IMR-90 (cell line): ENCODE data around the gene ZSCAN9. TPM values are rescaled to one million over a fixed set of nuclear protein-coding genes. Genes with fewer than 3 reads are reported as not detected.

Source experiments
- ATAC-seq: fragments of 200-7000 bp; cut with Tn5 transposase; 2 replicates; pipeline ENCODE4 v1.9.1; 2020; ENCODE audit warnings: low read depth, mild to moderate bottlenecking, moderate library complexity
- BruUV-seq: library from RNA; stranded (reverse); fragments of 400-500 nt; replicated peaks from 2 replicates; lab custom pipeline; 2021; lab: Mats Ljungman, UMichigan
- CTCF ChIA-PET: fragments of 300-600 bp; formaldehyde crosslinking; extraction: SDS; loops from one replicate; lab custom pipeline; 2021; ENCODE audit warnings: antibody characterized with exemption; lab: Yijun Ruan, JAX
- POLR2A ChIA-PET: fragments of 300-600 bp; sonication (Branson Sonifier 250); formaldehyde crosslinking; loops from one replicate; lab custom pipeline; 2022; ENCODE audit warnings: antibody characterized with exemption; ENCODE audit not compliant: unreplicated experiment; lab: Charles Lee
- DNase-seq: peaks from one replicate; pipeline ENCODE4 v3.0.0; 2013
- H2AFZ ChIP-seq: replicated peaks from 2 replicates; pipeline ENCODE3; 2013; ENCODE audit warnings: low read length, mild to moderate bottlenecking; ENCODE audit not compliant: poor library complexity
- H2AK5ac ChIP-seq: 2 replicates; pipeline ENCODE4 v1.6.1; 2013; ENCODE audit warnings: low read depth, low read length, inconsistent platforms
- H2AK9ac ChIP-seq: replicated peaks from 2 replicates; pipeline ENCODE3; 2013; ENCODE audit warnings: mild to moderate bottlenecking, low read depth, low read length, moderate library complexity; ENCODE audit not compliant: poor library complexity
- H2BK120ac ChIP-seq: 2 replicates; pipeline ENCODE4 v1.6.1; 2013; ENCODE audit warnings: low read depth, low read length, inconsistent platforms
- H2BK15ac ChIP-seq: 3 replicates; pipeline ENCODE4 v1.6.1; 2013; ENCODE audit warnings: low read depth, low read length, inconsistent platforms
- H2BK20ac ChIP-seq: 2 replicates; pipeline ENCODE4 v1.6.1; 2013; ENCODE audit warnings: low read depth, mild to moderate bottlenecking, inconsistent platforms, low read length, moderate library complexity
- H2BK5ac ChIP-seq: 2 replicates; pipeline ENCODE4 v1.6.1; 2013; ENCODE audit warnings: mild to moderate bottlenecking, low read depth, low read length, inconsistent platforms; ENCODE audit not compliant: poor library complexity, severe bottlenecking
- H3K14ac ChIP-seq: replicated peaks from 2 replicates; pipeline ENCODE4 v1.6.1; 2013; ENCODE audit warnings: low read depth, low read length, inconsistent platforms
- H3K18ac ChIP-seq: 2 replicates; pipeline ENCODE4 v1.6.1; 2013; ENCODE audit warnings: low read depth, low read length, control low read depth
- H3K23ac ChIP-seq: 2 replicates; pipeline ENCODE4 v1.6.1; 2013; ENCODE audit warnings: low read depth, low read length, inconsistent platforms
- H3K27ac ChIP-seq: 2 replicates; pipeline ENCODE4 v1.5.1; 2013; ENCODE audit warnings: mild to moderate bottlenecking, control low read depth, low read length; ENCODE audit not compliant: insufficient read depth
- H3K27me3 ChIP-seq: 2 replicates; pipeline ENCODE4 v1.6.1; 2013; ENCODE audit warnings: low read length; ENCODE audit not compliant: control insufficient read depth, insufficient read depth
- H3K36me3 ChIP-seq: 2 replicates; pipeline ENCODE4 v1.6.1; 2013; ENCODE audit warnings: low read length, mixed read lengths; ENCODE audit not compliant: control insufficient read depth, insufficient read depth
- H3K4ac ChIP-seq: 2 replicates; pipeline ENCODE4 v1.6.1; 2013; ENCODE audit warnings: low read depth, low read length, inconsistent platforms
- H3K4me1 ChIP-seq: 2 replicates; pipeline ENCODE4 v1.6.1; 2013; ENCODE audit warnings: low read length, mixed read lengths; ENCODE audit not compliant: control insufficient read depth, insufficient read depth
- H3K4me2 ChIP-seq: 2 replicates; pipeline ENCODE4 v1.6.1; 2013; ENCODE audit warnings: low read depth, mild to moderate bottlenecking, control low read depth, low read length, moderate library complexity
- H3K4me3 ChIP-seq: 2 replicates; pipeline ENCODE4 v1.5.1; 2013; ENCODE audit warnings: low read depth, mild to moderate bottlenecking, control low read depth, low read length, moderate library complexity; ENCODE audit not compliant: insufficient read depth
- H3K56ac ChIP-seq: 2 replicates; pipeline ENCODE4 v1.6.1; 2013; ENCODE audit warnings: low read length, inconsistent platforms; ENCODE audit not compliant: insufficient read depth; ENCODE audit errors: extremely low read depth
- H3K79me1 ChIP-seq, 2 experiments: 2 replicates each; pipeline ENCODE4 v1.6.1; 2013; ENCODE audit warnings: low read length in 2 of 2, inconsistent platforms in 1 of 2, low read depth in 1 of 2
- H3K9ac ChIP-seq: 2 replicates; pipeline ENCODE4 v1.6.1; 2013; ENCODE audit warnings: low read depth, low read length, control low read depth
- H3K9me1 ChIP-seq: 2 replicates; pipeline ENCODE4 v1.6.1; 2013; ENCODE audit warnings: low read length, inconsistent platforms; ENCODE audit not compliant: insufficient read depth
- H3K9me3 ChIP-seq: 2 replicates; pipeline ENCODE4 v1.6.1; 2013; ENCODE audit warnings: low read length; ENCODE audit not compliant: control insufficient read depth, insufficient read depth
- H4K20me1 ChIP-seq: 2 replicates; pipeline ENCODE4 v1.6.1; 2013; ENCODE audit warnings: low read length, inconsistent platforms; ENCODE audit not compliant: insufficient read depth
- H4K5ac ChIP-seq: 2 replicates; pipeline ENCODE4 v1.6.1; 2013; ENCODE audit warnings: mild to moderate bottlenecking, low read depth, low read length, control low read depth
- H4K8ac ChIP-seq, 2 experiments: 2 replicates each; pipeline ENCODE4 v1.6.1; 2013; ENCODE audit warnings: low read depth in 2 of 2, low read length in 2 of 2, control low read depth in 1 of 2, inconsistent platforms in 1 of 2
- H4K91ac ChIP-seq: 2 replicates; pipeline ENCODE4 v1.6.1; 2013; ENCODE audit warnings: low read depth, low read length, inconsistent platforms; ENCODE audit not compliant: insufficient read depth
- CEBPB ChIP-seq: IDR thresholded peaks from 2 replicates; pipeline ENCODE4 v1.6.1; 2012; ENCODE audit warnings: low read depth, low read length, improper control_type of control experiment
- CHD1 ChIP-seq: IDR thresholded peaks from 2 replicates; pipeline ENCODE4 v1.6.1; 2012; ENCODE audit warnings: low read depth, low read length, improper control_type of control experiment
- CTCF ChIP-seq: conservative IDR thresholded peaks from 2 replicates; pipeline ENCODE4 v1.5.1; 2012; ENCODE audit warnings: mild to moderate bottlenecking, low read depth, low read length, improper control_type of control experiment
- ELK1 ChIP-seq: fragments of 150-350 bp; IDR thresholded peaks from 2 replicates; pipeline ENCODE4 v1.6.1; 2016; ENCODE audit warnings: low read depth, mild to moderate bottlenecking, low read length, moderate library complexity, borderline replicate concordance
- FOS ChIP-seq: fragments of 150-350 bp; IDR thresholded peaks from 2 replicates; pipeline ENCODE4 v1.6.1; 2016; ENCODE audit warnings: low read depth, low read length
- MAFK ChIP-seq: IDR thresholded peaks from 2 replicates; pipeline ENCODE4 v1.6.1; 2012; ENCODE audit warnings: low read depth, low read length, improper control_type of control experiment
- MAZ ChIP-seq: IDR thresholded peaks from 2 replicates; pipeline ENCODE4 v1.6.1; 2012; ENCODE audit warnings: low read depth, mild to moderate bottlenecking, low read length, improper control_type of control experiment, moderate library complexity, borderline replicate concordance
- MXI1 ChIP-seq: IDR thresholded peaks from 2 replicates; pipeline ENCODE4 v1.6.1; 2012; ENCODE audit warnings: low read depth, mild to moderate bottlenecking, low read length, moderate library complexity, borderline replicate concordance
- RAD21 ChIP-seq: IDR thresholded peaks from 2 replicates; pipeline ENCODE4 v1.6.1; 2012; ENCODE audit warnings: low read length, improper control_type of control experiment
- SMC3 ChIP-seq: fragments of 150-350 bp; IDR thresholded peaks from 2 replicates; pipeline ENCODE4 v1.6.1; 2016; ENCODE audit warnings: low read depth, mild to moderate bottlenecking, antibody characterized with exemption, low read length, moderate library complexity
- USF2 ChIP-seq: fragments of 150-350 bp; IDR thresholded peaks from 2 replicates; pipeline ENCODE4 v1.6.1; 2017; ENCODE audit warnings: mild to moderate bottlenecking, antibody characterized with exemption, low read length, low read depth
- WGBS, 2 experiments: methylation state at CpG; one replicate each; pipeline versions ENCODE4 v1.1.5 to v1.1.7; 2013; ENCODE audit warnings: missing lambda C conversion rate in 2 of 2; ENCODE audit not compliant: insufficient read length in 1 of 2; ENCODE audit errors: extremely low coverage in 2 of 2; 5-methylcytosine and 5-hydroxymethylcytosine counted together
- dilution Hi-C: fragments of 300-500 bp; cut with HindIII; formaldehyde crosslinking; loops from one replicate; pipeline ENCODE4 v1.14.3; 2018; ENCODE audit warnings: low sequenced_read_pairs; ENCODE audit not compliant: unreplicated experiment
- in situ Hi-C: fragments of 300-500 bp; cut with MboI; formaldehyde crosslinking; loops from 3 replicates; pipeline ENCODE4 v1.14.3; 2019; ENCODE audit warnings: low sequenced_read_pairs, inconsistent platforms, mixed read lengths
- intact Hi-C: fragments of 100-400 bp; cut with micrococcal nuclease; formaldehyde crosslinking; loops from 2 replicates; pipeline ENCODE4 v1.10.0; 2022
- polyA plus RNA-seq, 3 experiments: library from polyadenylated mRNA; depleted of rRNA; stranded (reverse); fragments of >200 nt; gene quantifications; 2 replicates each; pipeline ENCODE4 v1.2.3, GENCODE V29; 2012; ENCODE audit warnings: low replicate concordance in 1 of 3
- total RNA-seq: library from RNA; depleted of rRNA; stranded (reverse); fragments of >200 nt; gene quantifications from 2 replicates; pipeline ENCODE4 v1.2.3, GENCODE V29; 2012

ZSCAN9 gene
- total and polyA plus RNA-seq, 2 of the 4 experiments (the other 2 are of a cell fraction): 13.7 to 17.7 TPM

- dilution Hi-C loops: no loop called here
- ATAC-seq: no peak
- CTCF ChIA-PET: interaction anchor here (1.2 kb wide), 1 partner anchor 129 kb away, joined by 3 read pairs; no protein-coding TSS in a partner anchor
Observed at GRCh38 chr6:28226460-28226859, 1.4 kb downstream of the ZSCAN9 start.

More at GRCh38 chr6:28226460-28226859, 1.4 kb downstream of the ZSCAN9 start:
- Histone ChIP-seq H2AFZ (no peak overlapping the region), H3K18ac (no peak overlapping the region), H2BK15ac (no peak overlapping the region), H2BK120ac (no peak overlapping the region), H3K36me3 (peaks cover 22% of the 10 kb centered on the region), H3K14ac (no peak overlapping the region), H4K20me1 (no peaks in the 10 kb centered on the region), H3K27ac (no peak overlapping the region), H3K4me3 (no peak overlapping the region), H4K91ac (no peak overlapping the region), H3K4me1 (no peaks in the 10 kb centered on the region), H2BK20ac (no peak overlapping the region), H3K9me3 (no peaks in the 10 kb centered on the region), H4K8ac (no peak overlapping the region), H2BK5ac (no peak overlapping the region), H4K5ac (no peak overlapping the region), H3K9me1 (no peaks in the 10 kb centered on the region; the same call in 1 of the 2 replicates), H2AK9ac (no peak overlapping the region), H2AK5ac (no peak overlapping the region), H3K79me1 (peaks cover 24 to 38% of the 10 kb centered on the region in 2 experiments), H3K4ac (no peak overlapping the region), H3K4me2 (peak overlapping the region; percentile 95; the same call in 1 of the 2 replicates), H3K23ac (no peak overlapping the region), H3K56ac (no peak overlapping the region), H3K27me3 (no peaks in the 10 kb centered on the region), H3K9ac (no peak overlapping the region)
- BruUV-seq: no TSS peak
- in situ Hi-C loops (no loop called here), intact Hi-C loops (loop anchor here (5.0 kb wide), 1 partner anchor 1406 kb away; the partner anchor contains the start of gene GABBR1)
- no CpG with 5 or more reads among the region's 2 CpGs for WGBS, 2 experiments
- POLR2A ChIA-PET: no interaction called here
- no peak for DNase-seq
- TF ChIP-seq MAZ (no peak), ELK1 (no peak), CTCF (no peak), RAD21 (no peak), MXI1 (no peak), CHD1 (no peak), FOS (no peak), USF2 (no peak), MAFK (no peak), CEBPB (no peak), SMC3 (no peak)
